Stimulated activated CD8-positive, alpha-beta memory T cell treated with anti-CD3 and anti-CD28 coated beads, Interleukin-15, amount 100 ng/mL, for 48 hours (primary cell): Measurements from ENCODE around the gene PLEKHB1.

Experiments used
- DNase-seq, 2 donors: peaks; one replicate each; pipeline ENCODE4 v3.0.0-alpha.2; 2020; ENCODE audit warnings: low read depth in 2 of 2

PLEKHB1 gene

GRCh38 chr11:73648121-73648520 lies 1.7 kb downstream of the PLEKHB1 start:
- DNase-seq, result no peak

- DNase-seq, result no peak
Observed at GRCh38 chr11:73648571-73649046, 2.2 kb downstream of the PLEKHB1 start.

- no peak for DNase-seq
Observed at GRCh38 chr11:73649206-73649605, 2.8 kb downstream of the PLEKHB1 start.

GRCh38 chr11:73650400-73650799 lies 4.0 kb downstream of the PLEKHB1 start:
- no peak for DNase-seq

- DNase-seq, result no peak
Observed at GRCh38 chr11:73651252-73651651, 4.9 kb downstream of the PLEKHB1 start.

GRCh38 chr11:73651661-73652045 lies 5.3 kb downstream of the PLEKHB1 start:
- no peak for DNase-seq

GRCh38 chr11:73652046-73652730 lies 5.8 kb downstream of the PLEKHB1 start:
- DNase-seq, result no peak

GRCh38 chr11:73652856-73653559 lies 6.6 kb downstream of the PLEKHB1 start:
- DNase-seq, result no peak

- no peak for DNase-seq
Observed at GRCh38 chr11:73653996-73654395, 7.6 kb downstream of the PLEKHB1 start.

GRCh38 chr11:73654482-73655021 lies 8.2 kb downstream of the PLEKHB1 start:
- no peak for DNase-seq

- no peak for DNase-seq
Observed at GRCh38 chr11:73655686-73656085, 9.3 kb downstream of the PLEKHB1 start.

- no peak for DNase-seq
Observed at GRCh38 chr11:73656985-73657384, 10.6 kb downstream of the PLEKHB1 start.

- DNase-seq, result no peak
Observed at GRCh38 chr11:73659961-73660360, 13.6 kb downstream of the PLEKHB1 start.

- no peak for DNase-seq
Observed at GRCh38 chr11:73660497-73661034, 14.2 kb downstream of the PLEKHB1 start.

- DNase-seq, result peak; percentile 68 to 70
Observed at GRCh38 chr11:73661035-73661628, 14.8 kb downstream of the PLEKHB1 start.

GRCh38 chr11:73662445-73663157 lies 16.2 kb downstream of the PLEKHB1 start:
- no peak for DNase-seq

- no peak for DNase-seq
Observed at GRCh38 chr11:73663604-73664495, 17.5 kb downstream of the PLEKHB1 start.

GRCh38 chr11:73664877-73665276 lies 18.5 kb downstream of the PLEKHB1 start:
- DNase-seq, result no peak

- no peak for DNase-seq
Observed at GRCh38 chr11:73667891-73668290, 21.5 kb downstream of the PLEKHB1 start.

- DNase-seq, result no peak
Observed at GRCh38 chr11:73670808-73671207, 24.4 kb downstream of the PLEKHB1 start.

GRCh38 chr11:73671701-73672100 lies 25.3 kb downstream of the PLEKHB1 start:
- DNase-seq, result no peak
